Fibroblast of lung (primary cell): ENCODE results near the gene ACOXL. TPM values are rescaled to one million over a fixed set of nuclear protein-coding genes. Genes with fewer than 3 reads are reported as not detected.

Source experiments
- DNase-seq, 2 donors: peaks; one replicate each; pipeline versions ENCODE4 v3.0.0 to v3.0.0-alpha.2; 2010; ENCODE audit warnings: low read depth in 2 of 2
- H2AFZ ChIP-seq: 2 replicates; pipeline ENCODE4 v1.5.1; 2012; ENCODE audit warnings: low read length, control low read depth, inconsistent platforms
- H3K27ac ChIP-seq: 2 replicates; pipeline ENCODE4 v1.5.1; 2011; ENCODE audit warnings: low read length, control low read depth; ENCODE audit not compliant: insufficient read depth
- H3K27me3 ChIP-seq: 2 replicates; pipeline ENCODE4 v1.5.1; 2011; ENCODE audit warnings: mild to moderate bottlenecking, low read length; ENCODE audit not compliant: control insufficient read depth, insufficient read depth
- H3K36me3 ChIP-seq: 2 replicates; pipeline ENCODE4 v1.5.1; 2011; ENCODE audit warnings: low read length; ENCODE audit not compliant: control insufficient read depth, insufficient read depth
- H3K4me1 ChIP-seq: 2 replicates; pipeline ENCODE4 v1.5.1; 2011; ENCODE audit warnings: low read length; ENCODE audit not compliant: control insufficient read depth, insufficient read depth; ENCODE audit errors: extremely low read depth
- H3K4me2 ChIP-seq: 2 replicates; pipeline ENCODE4 v1.5.1; 2011; ENCODE audit warnings: low read length, control low read depth; ENCODE audit not compliant: insufficient read depth; ENCODE audit errors: extremely low read depth
- H3K4me3 ChIP-seq, 4 experiments: fragments of 200-600 bp in 1 of 4; sonication (generic) in 1 of 4; replicated peaks in 1 of 4; 2 replicates each; pipeline ENCODE4 v1.5.1; 2011 to 2016; ENCODE audit warnings: low read length in 4 of 4, low read depth in 3 of 4, mild to moderate bottlenecking in 3 of 4, control low read depth in 2 of 4, inconsistent platforms in 1 of 4, mixed read lengths in 1 of 4; ENCODE audit not compliant: insufficient read depth in 1 of 4; ENCODE audit errors: control extremely low read depth in 1 of 4
- H3K79me2 ChIP-seq: 2 replicates; pipeline ENCODE4 v1.5.1; 2012; ENCODE audit warnings: mild to moderate bottlenecking, low read length, inconsistent platforms; ENCODE audit not compliant: control insufficient read depth, insufficient read depth
- H3K9ac ChIP-seq: 2 replicates; pipeline ENCODE4 v1.5.1; 2011; ENCODE audit warnings: mild to moderate bottlenecking, low read length, control low read depth; ENCODE audit not compliant: insufficient read depth
- H3K9me3 ChIP-seq: 2 replicates; pipeline ENCODE4 v1.5.1; 2012; ENCODE audit warnings: low read depth, low read length; ENCODE audit not compliant: control insufficient read depth, insufficient read depth
- H4K20me1 ChIP-seq: 2 replicates; pipeline ENCODE4 v1.5.1; 2011; ENCODE audit warnings: low read length; ENCODE audit not compliant: control insufficient read depth, insufficient read depth; ENCODE audit errors: extremely low read depth
- CTCF ChIP-seq, 2 donors: IDR thresholded peaks in 1 of 2; conservative IDR thresholded peaks in 1 of 2; 1 replicate in 1 of 2; 2 replicates in 1 of 2; pipeline ENCODE4 v1.5.1; 2011 to 2012; ENCODE audit warnings: low read length in 2 of 2, control low read depth in 1 of 2, inconsistent platforms in 1 of 2, low read depth in 1 of 2, mild to moderate bottlenecking in 1 of 2
- EZH2 ChIP-seq: IDR thresholded peaks from 2 replicates; pipeline ENCODE4 v1.5.1; 2012; ENCODE audit warnings: low read length, control low read depth, mild to moderate bottlenecking; ENCODE audit errors: missing control alignments
- polyA plus RNA-seq, 2 donors: library from polyadenylated mRNA; depleted of rRNA in 1 of 2; stranded (reverse) in 1 of 2; unstranded in 1 of 2; fragments of >200 nt; gene quantifications; 2 replicates each; pipeline ENCODE4 v1.2.1, GENCODE V29; 2011 to 2012; ENCODE audit warnings: missing spikeins in 1 of 2
- total RNA-seq: library from RNA; depleted of rRNA; stranded (reverse); fragments of >200 nt; gene quantifications from 2 replicates; pipeline ENCODE4 v1.2.1, GENCODE V29; 2014

Gene ACOXL
- total and polyA plus RNA-seq, 2 donors (not counting 1 experiment from before 2014, with no cell fraction given), result not detected

- H3K36me3 ChIP-seq, result no peaks in the 10 kb centered on the region
- H3K9me3 ChIP-seq, result no peaks in the 10 kb centered on the region
- H2AFZ ChIP-seq, result no peak overlapping the region
- peaks cover 12% of the 10 kb centered on the region for H3K27me3 ChIP-seq
- DNase-seq, result no peak
- no peaks in the 10 kb centered on the region for H4K20me1 ChIP-seq
- H3K9ac ChIP-seq, result no peak overlapping the region
- no peak for TF ChIP-seq EZH2
- TF ChIP-seq CTCF (conservative IDR thresholded peaks at IDR 0.05 in 1 of 2, IDR thresholded peaks at IDR 0.05 in 1 of 2; ENCODE audit: low read depth in 1 of 2, low read length in 2 of 2), result no peak
- H3K27ac ChIP-seq, result no peak overlapping the region
- no peaks in the 10 kb centered on the region for H3K4me1 ChIP-seq
- no peak overlapping the region for H3K4me2 ChIP-seq
- H3K79me2 ChIP-seq, result no peaks in the 10 kb centered on the region
- no peak overlapping the region for H3K4me3 ChIP-seq
Observed at GRCh38 chr2:111022633-111023032, 290.3 kb downstream of the ACOXL start.

- H4K20me1 ChIP-seq, result no peaks in the 10 kb centered on the region
- no peaks in the 10 kb centered on the region for H3K36me3 ChIP-seq
- no peak for DNase-seq
- H3K9me3 ChIP-seq, result no peaks in the 10 kb centered on the region
- H2AFZ ChIP-seq, result no peak overlapping the region
- H3K4me3 ChIP-seq, result no peak overlapping the region
- no peak overlapping the region for H3K4me2 ChIP-seq
- no peaks in the 10 kb centered on the region for H3K79me2 ChIP-seq
- no peak overlapping the region for H3K9ac ChIP-seq
- TF ChIP-seq EZH2, result no peak
- no peak for TF ChIP-seq CTCF (conservative IDR thresholded peaks at IDR 0.05 in 1 of 2, IDR thresholded peaks at IDR 0.05 in 1 of 2; ENCODE audit: low read depth in 1 of 2, low read length in 2 of 2)
- no peaks in the 10 kb centered on the region for H3K4me1 ChIP-seq
- peaks cover 12% of the 10 kb centered on the region for H3K27me3 ChIP-seq
- H3K27ac ChIP-seq, result no peak overlapping the region
Observed at GRCh38 chr2:111024496-111024895, 292.1 kb downstream of the ACOXL start.

GRCh38 chr2:111025288-111025687, 292.9 kb downstream of the ACOXL start:
- Histone ChIP-seq H3K9me3 (no peaks in the 10 kb centered on the region), H3K27me3 (peaks cover 12% of the 10 kb centered on the region), H2AFZ (no peak overlapping the region), H4K20me1 (no peaks in the 10 kb centered on the region), H3K4me2 (no peak overlapping the region), H3K27ac (no peak overlapping the region), H3K9ac (no peak overlapping the region), H3K4me1 (no peaks in the 10 kb centered on the region), H3K4me3 (no peak overlapping the region), H3K36me3 (no peaks in the 10 kb centered on the region), H3K79me2 (no peaks in the 10 kb centered on the region)
- DNase-seq, result no peak
- no peak for TF ChIP-seq CTCF (conservative IDR thresholded peaks at IDR 0.05 in 1 of 2, IDR thresholded peaks at IDR 0.05 in 1 of 2; ENCODE audit: low read depth in 1 of 2, low read length in 2 of 2)
- no peak for TF ChIP-seq EZH2
